GM19463 (cell line): Measurements from ENCODE around the gene SLC12A8.

ENCODE experiments used
- ATAC-seq: cut with Tn5 transposase; IDR thresholded peaks from one replicate; pipeline ENCODE4 v1.9.1; 2021; ENCODE audit warnings: mild to moderate bottlenecking, moderate library complexity; ENCODE audit not compliant: unreplicated experiment

The SLC12A8 gene

DNA sequence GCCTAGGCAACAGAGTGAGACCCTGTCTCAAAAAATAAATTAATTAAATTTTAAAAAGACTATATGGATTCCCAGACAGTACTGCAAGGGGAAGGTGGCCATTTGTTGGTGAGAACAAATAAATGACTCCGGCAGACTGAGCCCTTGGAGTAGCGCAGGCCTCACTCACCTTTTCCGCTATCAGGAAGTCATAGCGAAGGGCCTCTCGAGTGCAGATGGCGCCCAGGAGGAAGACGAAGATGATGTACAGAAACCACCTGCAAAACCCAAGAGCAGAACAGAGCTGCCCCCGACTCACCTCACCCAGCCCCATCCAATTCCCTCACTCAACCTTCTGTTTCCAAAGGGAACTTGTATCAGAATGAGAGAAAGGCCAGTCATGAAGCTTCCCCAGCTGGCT is 93.9 kb downstream of the SLC12A8 start:
- no peak for ATAC-seq

DNA sequence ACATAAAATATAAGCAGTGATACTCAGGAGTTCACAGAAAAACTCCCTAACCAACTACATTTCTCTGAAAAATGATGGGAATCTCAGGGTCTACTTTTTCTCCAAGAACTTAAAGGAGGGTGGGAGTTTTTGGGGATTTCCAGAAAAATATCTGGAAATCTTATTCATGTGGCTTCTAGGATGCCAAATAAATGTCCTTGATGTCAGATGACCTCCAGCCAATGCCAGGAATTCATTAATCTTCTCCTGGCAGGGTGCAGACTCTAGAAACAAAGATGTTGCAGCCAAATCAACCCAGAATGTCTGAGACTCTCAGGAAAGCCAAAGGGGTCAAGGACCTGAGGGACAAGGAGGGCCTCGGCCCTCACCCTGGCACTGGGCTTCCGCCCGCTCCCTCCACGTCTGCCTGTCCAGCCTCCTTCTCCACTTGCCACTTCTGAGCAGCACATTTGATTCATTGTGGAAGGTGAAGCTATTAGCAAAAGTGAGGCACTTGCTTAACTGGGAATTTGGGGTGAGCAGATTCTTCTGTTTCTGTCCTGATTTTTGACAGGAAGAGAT is 94.8 kb downstream of the SLC12A8 start:
- no peak for ATAC-seq

DNA sequence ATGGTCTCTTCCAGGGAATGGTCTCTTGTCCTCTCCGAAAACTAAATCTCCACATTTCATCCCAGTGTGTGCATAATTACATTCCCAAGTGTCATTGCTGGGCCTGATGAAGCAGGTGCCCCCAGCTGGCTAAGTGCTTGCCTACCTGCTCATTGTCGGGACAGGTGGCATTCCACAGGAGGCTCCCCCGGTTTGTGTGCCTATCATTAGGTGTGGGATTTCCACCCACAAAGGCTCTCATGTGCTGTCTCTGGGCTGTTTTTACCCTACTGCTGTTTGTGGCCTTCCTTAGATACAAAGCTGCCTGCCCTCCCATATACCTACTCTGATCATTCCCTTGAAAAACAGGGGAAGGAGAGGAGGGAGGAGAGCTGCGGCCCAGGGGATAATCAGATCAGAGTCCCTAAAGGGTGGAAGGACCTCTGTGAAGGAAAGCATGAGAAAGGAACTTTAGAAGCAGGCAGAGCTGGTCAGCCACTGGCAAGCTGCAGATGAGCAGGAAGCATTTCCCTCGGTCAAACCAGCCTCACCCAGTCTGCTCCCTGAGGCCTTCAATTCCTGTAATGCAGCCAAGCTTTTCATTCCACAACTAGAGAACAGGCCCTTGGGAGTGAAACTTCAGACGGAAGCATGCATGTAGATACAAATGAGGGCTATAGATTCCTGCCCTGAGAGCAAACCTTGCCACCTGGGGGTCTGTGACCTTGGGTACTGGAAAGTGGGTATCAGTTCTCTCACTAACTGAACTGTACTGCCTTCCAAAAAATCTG is 96.1 kb downstream of the SLC12A8 start:
- ATAC-seq, result no peak

DNA sequence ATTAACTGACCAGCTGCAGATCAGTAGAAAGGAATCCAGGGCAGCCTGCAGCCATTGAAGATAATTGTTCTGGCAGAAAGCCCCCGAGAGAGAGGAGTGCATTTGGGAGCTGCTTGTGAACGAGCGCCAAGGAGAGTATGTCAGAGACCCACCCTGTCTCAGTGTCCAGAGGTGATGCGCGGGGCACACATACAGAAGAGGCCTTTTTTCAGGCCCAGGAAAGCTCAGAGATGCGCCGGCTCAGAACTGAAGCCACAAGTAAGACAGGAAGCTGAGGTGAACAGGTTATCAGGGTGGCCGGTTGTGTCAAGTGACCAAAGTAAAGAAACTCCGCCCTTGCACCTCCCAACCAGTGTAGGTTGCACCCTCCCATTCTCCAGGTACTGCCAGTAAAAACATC is 96.9 kb downstream of the SLC12A8 start:
- ATAC-seq, result no peak

DNA sequence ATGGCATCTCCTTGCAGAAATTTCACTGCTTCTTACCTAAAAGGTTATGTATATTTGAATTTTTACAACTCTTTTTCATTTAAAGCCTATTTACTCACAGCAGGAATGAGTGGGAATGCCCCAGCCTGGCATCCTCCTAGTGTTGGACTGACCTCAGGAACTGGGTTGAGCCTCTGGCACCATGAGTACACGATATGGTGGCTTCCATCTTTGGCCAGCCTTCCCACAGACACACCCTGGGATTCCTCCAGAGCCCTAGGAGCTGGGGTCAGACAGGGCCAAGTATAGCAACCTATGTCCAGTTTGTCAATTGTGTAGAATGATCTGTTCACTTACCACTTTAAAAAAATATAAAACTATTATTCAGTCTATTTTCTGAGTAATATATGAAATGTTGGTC is 99.6 kb downstream of the SLC12A8 start:
- ATAC-seq, result no peak

DNA sequence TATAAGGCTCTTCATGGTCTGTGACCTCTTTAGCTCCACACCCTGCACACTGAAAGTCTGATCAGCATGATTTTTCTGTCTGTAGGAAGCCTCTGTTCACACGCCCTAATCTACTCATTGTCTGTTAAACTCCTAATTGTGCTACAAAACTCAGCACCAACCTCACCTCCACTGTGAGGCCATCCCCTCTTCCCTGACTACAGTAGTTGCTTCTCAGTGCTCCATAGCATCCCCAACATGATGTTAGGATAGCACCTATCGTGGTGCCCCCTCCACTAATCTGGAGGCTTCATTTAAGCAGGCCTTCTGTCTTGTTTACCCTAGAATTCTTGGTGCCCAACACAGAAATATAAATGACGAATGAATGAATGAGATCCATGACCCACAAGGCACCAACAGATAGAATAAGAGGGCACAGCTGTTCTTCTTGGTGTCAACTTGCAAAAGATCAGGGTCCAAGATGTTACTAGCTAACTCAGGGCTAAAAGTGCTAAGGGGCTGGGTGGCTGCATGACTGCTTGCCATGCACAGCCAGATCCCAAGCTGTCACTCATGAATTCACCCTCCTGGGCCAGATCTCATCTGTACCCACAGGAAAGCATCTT is 101.6 kb downstream of the SLC12A8 start:
- no peak for ATAC-seq

DNA sequence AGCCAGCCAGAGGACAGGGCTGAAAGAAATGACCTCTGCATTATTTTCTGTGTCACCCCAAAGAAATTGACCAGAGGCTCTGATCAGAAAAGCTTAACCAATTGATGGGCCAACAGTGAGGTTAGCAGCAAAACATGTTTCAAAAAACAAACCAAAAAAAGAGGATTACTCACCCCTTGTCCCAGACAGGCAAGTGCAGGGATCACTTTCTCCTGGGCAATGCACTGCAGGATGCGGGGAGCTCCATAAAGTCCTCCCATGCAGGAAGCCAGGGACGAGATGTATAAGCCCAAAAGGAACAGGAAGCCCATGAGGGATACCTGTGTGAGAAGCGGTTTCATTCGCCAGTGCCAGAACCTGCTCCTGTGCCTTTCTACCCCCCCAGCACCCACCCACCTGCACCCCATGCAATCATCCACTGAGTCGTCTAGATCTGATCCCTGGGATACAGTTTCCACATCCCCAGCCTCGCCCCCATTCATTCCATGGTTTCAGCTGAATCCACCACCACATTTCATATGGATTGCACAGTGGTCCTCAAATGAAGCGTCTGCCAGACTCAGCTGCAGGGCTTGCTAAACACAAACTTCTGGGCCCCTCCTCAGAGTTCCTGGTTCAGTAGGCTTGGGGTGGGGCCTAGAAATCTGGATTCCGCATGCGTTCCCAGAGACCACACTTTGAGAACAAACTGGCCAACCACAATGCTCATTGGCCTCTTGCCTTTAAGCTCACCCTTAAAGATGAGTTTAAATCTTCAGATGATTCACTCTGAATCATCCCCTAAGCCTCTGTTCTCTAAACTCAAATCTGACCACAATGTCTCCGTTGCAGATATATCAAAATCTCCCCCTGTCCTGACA is 102.3 kb downstream of the SLC12A8 start:
- no peak for ATAC-seq

DNA sequence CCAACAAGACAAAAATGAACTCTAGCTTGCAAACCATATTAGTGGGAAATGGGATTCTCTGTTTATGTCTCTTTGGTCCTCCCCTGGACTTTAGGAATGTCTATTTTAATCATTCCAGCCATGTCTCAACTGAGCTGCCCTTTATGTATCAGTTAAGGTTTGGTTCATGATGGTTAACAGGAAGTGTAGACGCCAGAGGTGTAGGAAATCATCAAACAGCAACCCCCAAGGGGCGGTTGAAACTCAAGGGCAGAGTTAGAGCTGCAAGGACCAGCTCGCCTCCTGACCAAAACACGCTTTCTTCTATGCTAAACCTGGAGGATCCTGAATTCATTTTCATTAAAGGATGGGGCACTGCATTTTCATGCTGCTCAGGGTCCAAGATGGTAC is 103.0 kb downstream of the SLC12A8 start:
- ATAC-seq, result no peak

DNA sequence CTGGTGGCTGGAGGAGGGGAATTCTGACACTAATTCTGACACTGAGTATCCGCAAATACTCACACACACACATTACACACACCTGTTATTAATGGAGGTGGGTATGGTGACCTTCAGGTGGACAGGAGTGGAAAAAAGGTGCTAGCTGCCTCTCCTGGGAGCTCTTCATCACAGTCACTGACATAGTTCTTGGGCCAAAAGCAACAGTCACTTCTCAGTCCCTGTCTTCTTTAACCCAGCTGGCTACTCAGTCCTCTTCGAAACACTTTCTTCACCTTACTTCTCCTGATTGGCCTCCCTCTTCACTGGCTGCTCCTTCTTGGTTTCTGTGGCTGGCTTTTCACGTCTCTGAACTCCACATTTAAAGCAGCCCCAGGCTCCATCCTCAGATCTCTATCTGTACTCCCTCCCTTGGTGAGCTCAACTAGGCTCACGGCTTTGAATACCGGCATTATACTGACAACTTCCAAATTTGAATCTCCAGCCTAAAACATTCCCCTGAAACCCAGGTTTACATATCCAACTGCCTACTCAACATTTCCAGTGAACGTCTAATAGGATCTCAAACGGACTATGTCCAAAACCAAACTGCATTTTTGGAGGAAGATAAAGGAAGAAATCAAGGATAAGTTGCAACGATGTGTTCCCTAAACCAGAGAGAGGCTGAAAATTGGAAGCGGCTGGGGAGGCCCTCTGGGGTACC is 103.6 kb downstream of the SLC12A8 start:
- no peak for ATAC-seq

DNA sequence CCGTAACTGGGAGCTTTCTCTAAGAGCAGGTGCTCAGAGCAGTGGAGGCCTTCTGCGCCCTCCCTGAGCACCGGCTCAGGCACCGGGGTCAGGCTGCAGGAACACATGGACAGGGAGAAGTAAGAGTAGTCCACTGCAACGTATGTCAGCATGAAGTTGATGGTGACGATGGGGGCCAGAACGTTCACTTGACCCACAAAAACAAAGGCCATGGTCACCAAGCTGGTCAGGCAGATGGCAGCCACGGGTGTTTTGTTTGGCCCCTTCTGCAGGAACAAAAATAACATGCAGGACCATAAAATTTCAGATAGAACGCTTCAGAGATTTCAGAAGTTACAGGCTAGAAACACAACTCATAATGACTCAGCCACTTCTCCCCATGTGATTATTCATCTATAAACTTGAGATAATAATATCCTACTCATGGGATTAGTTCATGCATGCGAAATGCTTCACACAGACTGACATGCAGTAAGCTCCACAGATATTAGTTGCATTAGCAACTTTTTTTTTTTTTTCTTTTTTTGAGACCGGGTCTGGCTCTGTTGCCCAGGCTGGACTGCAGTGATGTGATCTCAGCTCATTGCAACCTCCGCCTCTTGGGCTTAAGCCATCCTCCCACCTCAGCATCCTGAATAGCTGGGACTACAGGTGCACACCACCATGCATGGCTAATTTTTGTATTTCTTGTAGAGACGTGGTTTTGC is 104.5 kb downstream of the SLC12A8 start:
- peak; percentile 46 for ATAC-seq

DNA sequence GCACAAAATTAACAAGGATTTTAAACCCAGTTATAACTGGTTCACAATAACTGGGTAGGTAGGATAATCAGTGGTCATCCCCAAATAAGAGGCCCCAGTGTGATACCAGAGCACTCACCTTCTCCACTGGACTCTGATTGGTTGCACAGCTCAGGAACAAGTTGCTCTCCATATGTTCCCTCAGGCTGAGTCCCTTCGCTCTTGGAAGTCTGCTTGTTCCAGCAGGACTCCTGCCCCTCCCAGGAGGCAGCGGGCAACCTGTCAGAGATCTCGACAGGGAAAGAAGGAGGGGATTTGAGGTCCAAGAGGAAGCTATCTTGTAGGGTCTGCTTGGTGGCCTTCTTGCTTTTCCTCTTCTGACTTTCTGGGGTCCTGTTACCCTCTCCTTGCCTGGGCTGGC is 105.2 kb downstream of the SLC12A8 start:
- ATAC-seq, result no peak

DNA sequence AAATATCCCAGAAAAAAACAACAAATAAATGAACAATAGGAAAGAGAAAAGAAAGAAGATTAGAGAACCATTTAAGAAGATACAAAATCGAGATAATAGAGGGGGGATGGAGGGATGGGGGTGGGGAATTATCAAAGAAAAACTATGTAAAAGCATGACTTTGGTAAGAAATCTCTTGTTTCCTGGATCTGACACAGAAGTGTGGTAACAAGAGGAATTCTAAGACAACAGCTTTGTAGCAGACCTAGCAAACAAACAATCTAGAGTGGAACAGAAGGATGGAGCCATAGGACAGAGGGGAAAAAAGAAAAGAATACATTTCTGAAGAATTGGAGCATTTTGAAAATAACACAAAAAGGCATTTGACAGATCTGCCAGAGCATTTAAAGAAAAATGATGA is 107.4 kb downstream of the SLC12A8 start:
- no peak for ATAC-seq

DNA sequence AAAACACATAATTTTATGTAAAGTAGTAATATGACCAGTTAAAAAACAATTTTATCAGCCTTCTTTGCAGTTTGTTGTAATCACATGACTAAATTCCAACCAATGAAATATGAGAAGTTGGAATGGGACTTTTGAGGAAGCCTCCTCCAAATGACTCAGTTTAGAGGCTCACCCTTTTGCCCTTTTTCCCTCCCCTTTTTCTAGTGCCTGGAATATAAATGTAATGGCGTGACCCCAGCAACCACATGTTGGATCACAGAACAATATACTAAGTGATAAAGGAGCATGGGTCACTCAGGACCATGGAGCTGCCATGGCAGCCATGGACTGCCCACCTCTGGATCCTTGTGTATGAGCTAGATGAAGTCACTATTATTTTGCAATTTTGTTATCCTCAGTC is 107.9 kb downstream of the SLC12A8 start:
- no peak for ATAC-seq

DNA sequence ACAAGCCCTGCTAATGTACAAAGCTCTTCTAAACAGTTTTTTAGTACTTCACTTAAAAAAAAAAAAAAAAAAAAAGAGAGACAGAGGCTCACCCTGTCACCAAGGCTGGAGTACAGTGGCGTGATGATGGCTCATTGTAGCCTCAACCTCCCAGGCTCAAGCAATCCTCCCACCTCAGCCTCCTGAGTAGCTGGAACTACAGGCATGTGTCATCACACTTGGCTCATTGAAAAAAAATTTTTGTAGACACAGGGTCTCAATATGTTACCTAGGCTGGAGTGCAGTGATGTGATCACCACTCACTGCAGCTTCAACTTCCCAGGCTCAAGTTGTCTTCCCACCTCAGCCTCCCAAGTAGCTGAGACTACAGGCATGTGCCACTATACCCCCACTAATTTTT is 109.1 kb downstream of the SLC12A8 start:
- no peak for ATAC-seq

DNA sequence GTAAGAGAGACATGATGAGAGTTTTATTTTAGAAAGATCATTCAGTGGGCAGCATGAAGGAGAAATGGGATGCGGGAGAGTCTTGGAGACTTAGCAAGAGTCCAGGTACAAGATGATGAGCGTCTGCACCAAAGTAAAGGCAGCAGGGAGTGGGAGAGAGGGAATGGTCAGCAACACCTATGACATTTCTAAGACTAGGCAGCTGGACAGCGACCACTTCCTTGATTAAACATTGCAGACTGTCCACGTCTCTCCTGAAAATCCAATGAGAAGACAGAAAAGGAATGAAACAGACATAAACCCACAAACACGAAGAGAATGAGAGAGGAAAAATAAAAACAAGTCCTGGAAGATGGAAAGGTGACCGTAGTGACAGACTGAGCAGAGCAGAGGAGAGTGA is 110.1 kb downstream of the SLC12A8 start:
- no peak for ATAC-seq

DNA sequence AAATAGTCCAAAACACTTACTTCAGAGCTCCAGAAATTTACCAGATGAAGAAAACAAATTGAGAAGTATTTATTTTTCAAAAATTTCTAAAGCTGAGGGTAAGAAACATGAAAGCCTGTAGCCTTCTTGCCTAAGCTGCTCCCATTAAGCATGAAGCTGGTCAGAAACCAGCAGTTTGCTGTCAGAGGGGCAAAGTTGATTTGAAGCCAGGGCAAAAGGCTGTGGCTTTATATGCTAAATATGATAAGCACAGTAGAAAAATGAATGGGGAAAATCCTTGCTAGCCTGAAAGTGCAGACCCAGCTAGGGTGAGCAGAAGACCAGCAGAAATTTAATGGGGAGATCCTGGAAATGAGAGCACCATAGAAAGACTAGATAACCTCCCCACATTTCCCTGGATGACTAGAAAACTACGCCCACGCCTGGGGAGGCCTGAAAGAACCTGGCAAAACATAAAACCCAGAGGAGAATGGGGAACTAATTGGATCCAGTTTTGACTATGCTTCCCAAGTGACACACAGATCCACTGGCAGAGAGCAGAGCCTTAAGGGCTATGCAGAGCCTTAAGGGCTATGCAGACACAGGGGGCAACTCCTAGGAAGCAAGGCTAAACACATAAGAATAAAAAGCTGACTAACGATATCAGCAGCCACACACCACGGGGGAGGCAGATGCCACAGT is 113.8 kb downstream of the SLC12A8 start:
- ATAC-seq, result no peak

DNA sequence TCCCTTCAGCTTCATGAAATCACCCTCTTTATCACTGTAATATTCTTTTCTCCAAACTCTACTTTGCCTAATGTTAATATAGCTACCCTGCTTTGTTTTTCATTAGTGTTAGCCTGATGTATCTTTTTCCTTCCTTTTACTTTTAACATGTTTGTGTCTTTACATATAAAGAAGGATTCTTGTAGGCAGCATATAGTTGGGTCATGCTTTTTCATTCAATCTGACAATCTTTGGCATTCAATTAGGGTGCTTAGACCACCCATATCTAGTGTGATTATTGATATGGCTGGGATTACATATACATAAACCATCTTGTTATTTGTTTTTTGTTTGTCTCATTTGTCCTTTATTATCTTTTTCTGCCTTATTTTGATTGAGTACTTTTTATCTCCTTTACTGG is 121.9 kb downstream of the SLC12A8 start:
- no peak for ATAC-seq

DNA sequence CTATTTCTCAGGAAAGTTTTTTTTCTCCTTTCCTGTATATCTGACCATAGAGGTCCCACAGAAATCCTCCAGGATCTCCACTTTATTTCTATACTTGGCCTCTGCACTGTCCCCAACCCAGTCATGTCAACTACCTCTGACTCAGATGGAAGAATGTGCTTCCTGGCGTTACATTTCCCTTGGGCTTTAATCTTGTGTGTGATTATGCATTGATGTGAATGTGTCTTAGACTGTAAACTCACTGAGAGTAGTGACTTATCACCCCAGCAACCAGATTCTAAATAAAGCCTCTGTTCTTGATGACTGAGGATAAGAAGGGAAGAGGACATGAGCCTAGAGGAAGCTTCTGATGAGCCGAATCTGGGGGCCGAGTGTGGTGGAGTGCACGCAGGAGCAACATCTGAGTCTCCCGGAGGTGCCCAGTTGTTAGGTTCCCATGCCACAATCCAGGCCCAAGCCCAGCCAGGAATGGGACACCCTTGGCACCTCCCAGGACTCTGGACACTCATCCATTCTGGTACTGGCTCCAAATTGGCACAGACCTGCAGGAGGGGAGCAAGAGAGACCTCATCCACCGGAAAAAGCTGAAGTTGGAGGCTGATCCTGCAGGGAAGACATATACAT is 124.7 kb downstream of the SLC12A8 start:
- no peak for ATAC-seq

DNA sequence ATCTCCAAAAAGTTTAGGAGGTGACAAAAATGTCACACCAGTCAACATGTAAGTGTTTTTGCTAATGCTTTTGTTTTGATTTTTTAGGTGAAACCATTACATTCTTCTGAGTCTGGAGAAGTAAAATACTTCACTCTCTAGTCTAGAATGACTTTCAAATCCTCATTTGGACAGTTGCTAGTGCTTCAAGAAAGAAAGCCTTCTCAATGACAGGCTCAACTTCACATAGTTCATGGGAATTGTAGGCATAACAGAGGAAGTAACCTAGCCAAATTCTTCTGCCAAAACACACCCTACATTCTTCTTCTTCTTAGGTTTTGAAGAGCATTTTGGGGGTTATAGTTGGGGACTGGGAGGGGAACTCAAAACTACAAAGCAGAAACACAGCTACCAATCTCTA is 127.4 kb downstream of the SLC12A8 start:
- no peak for ATAC-seq
